Stimulated activated CD4-positive, alpha-beta T cell treated with anti-CD3 and anti-CD28 coated beads, Interleukin-4, amount 100 ng/mL, for 24 hours (primary cell): ENCODE data around the gene RPTOR.
A peak's percentile ranks its signal among the peaks of the same experiment; 100 is the strongest.
"Not testable (repeated sequence)": the region's sequence is repeated elsewhere in the genome, so short reads cannot be mapped to it uniquely, and the experiment has no call there.

Experiments used
- DNase-seq: peaks from one replicate; pipeline ENCODE4 v3.0.0-alpha.2; 2020

The RPTOR gene

DNA sequence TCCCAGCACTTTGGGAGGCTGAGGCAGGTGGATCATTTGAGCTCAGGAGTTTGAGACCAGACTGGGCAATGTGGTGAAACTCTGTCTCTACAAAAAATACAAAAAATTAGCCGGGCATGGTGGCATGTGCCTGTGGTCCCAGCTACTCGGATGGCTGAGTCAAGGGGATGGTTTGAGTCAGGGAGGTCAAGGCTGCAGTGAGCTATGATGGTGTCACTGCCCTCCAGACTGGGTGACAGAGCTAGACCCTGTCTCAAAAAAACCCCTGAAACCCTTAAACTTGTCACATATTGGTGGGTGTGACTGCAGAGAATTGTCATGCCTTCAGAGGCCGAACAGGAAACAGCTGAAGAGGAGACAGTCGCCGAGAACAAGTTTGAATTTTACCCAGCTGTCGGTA lies 13.4 kb downstream of the RPTOR start:
- DNase-seq = peak; percentile 7

DNA sequence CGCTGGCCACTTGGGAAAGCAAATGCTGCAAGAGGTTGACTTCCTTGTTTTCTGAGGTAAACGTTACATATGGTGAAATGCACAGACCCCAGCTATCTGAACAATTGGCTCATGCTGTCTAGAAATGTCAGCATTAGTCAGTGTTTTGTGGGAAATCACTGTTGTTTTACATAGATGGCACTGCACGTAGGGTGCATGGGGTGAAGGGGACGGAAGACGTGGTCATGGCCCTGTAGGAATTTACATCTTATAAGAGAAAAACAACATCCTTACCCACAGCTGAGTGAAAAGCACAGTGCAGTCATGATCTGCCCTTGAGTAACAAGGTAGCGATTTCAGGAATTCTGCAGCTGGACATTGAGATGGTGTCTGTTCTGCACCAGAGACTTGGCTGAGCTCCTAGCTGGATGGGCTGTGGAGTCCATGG lies 15.2 kb downstream of the RPTOR start:
- no peak for DNase-seq

DNA sequence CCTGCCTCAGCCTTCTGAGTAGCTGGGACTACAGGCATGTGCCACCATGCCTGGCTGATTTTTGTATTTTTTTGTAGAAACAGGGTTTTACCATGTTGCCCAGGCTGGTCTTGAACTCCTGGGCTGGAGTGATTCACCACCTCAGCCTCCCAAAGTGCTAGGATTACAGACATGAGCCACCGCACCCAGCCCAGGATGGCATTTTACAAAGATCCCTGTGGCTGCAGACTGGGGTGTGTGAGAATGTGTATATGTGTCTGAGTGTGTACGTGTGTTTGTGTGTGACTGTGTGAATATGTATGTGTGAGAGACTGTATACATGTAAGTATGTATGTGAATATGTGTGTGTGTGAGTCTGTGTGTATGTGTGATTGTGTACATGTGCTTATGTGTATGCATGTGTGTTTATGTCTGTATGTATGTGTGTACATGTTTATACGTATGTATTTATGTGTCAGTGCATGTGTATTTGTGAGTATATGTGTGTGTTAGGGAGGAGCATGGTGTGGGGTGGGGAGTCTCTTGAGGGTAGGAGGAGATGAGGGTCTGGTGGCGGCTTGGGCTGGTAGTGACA lies 17.0 kb downstream of the RPTOR start:
- DNase-seq = no peak

DNA sequence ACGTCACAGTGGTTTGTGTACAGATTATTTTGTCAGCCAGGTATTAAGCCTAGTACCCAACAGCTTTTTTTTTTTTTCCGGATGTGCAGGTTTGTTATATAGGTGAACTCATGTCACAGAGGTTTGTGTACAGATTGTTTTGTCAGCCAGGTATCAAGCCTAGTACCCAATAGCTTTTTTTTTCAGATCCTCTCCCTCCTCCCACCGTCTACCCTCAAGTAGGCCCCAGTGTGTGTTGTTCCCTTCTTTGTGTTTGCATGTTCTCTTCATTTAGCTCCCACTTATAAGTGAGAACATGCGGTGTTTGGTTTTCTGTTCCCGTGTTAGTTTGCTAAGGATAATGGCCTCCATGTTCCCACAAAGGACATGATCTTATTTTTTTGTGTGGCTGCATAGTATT lies 19.9 kb downstream of the RPTOR start:
- no peak for DNase-seq

DNA sequence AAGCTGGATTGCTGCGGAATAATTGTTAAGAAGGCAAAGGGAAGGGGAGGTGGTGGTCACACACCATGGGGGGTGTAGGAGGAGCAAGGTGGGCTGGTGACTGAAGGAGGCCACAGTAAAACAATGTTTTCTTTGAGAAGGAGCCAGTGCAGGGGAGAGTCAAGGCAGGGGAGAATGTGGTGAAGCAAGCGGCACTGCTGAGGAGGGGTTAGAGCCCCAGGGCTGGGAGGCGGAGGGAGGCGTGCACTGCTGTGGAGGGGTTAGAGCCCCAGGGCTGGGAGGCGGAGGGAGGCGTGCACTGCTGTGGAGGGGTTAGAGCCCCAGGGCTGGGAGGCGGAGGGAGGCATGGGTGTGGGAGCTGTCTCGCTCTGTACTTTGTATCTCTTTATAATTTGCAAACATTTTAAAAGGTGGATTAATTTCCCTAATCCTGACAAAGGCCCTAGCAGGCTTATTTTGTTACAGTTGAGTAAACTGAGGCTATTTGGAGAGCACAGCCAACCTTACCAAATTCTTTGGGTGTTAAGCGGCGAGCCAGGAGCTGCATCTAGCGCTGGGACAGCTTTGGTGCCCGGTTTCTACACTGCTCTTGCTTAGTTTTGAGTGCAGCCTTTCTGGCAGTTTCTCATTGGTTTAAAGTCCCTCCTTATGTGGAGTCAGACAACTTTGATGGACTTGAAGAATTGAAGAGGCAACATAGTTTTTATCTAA lies 20.9 kb downstream of the RPTOR start:
- DNase-seq = no peak

DNA sequence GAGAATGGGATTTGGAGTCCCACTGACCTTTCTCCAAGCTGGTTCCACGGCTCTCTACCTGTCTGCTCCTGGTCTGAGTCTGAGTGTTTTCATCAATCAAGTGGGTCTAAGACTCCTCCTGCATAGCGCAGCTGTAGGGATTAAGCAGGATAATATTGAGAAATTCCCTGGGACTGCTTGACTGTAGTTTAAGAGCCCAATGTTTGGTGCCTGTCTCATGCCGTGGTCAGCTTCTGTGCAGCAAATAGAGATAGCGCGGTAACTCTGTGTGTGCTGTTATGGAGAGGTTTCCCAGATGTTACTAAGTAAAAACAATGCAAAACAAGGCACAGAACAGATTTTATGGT lies 21.4 kb downstream of the RPTOR start:
- DNase-seq = no peak

DNA sequence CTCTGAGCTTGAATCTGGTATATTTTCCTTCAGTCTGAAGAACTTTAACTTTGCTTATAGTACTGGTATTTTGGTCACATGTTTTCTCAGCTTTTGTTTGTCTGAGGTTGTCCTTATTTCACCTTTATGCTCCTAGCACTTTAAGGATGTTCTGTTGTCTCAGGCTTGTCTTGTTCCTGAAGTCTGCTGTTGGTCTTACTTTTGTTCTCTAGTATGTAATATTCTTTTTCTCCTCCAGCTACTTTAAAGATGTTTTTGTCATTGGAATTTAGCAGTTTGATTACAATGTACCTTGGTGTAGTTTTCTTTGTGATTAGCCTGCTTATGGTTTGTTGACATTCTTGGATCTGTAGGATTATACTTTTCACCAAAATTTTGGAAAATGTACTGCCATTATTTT lies 23.6 kb downstream of the RPTOR start:
- DNase-seq = no peak

DNA sequence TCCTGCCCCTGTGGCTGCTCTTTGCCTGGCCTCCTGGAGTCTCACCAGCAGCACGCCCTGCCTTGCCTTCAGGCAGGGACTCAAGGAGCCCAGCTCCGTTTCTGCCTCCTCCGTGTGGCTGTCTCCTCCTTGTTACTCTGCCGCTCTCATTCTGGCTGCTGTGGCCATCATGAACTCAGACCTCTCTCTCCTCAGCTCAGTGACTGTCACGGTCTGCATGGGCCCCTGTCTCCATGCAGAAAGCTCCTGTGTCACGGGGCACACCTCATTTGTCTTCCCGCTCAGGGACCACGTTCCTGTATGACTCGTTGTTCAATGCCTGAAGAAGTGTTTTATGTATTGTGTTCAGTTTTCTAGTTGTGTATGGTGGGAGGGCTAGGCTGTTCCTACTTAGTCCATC lies 25.3 kb downstream of the RPTOR start:
- DNase-seq = no peak

DNA sequence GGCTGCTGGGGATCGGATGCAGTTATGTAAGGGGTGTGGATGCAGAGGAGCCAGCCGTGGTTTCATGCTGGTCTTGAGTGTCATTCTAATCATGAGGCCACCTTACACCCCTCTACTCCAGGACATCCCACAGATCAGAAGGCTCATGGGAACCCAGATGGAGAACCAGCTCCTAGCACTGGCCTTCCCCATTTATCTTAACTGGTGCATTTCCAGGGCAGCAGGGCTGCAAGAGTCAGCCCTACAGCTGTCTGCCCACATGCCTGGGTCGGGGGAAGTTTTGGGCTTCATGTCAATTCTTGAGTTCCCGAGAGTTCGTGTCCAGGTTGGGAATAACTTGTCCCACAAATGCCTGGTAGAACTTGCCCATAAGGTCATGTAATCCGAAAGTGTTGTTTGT lies 29.1 kb downstream of the RPTOR start:
- no peak for DNase-seq

DNA sequence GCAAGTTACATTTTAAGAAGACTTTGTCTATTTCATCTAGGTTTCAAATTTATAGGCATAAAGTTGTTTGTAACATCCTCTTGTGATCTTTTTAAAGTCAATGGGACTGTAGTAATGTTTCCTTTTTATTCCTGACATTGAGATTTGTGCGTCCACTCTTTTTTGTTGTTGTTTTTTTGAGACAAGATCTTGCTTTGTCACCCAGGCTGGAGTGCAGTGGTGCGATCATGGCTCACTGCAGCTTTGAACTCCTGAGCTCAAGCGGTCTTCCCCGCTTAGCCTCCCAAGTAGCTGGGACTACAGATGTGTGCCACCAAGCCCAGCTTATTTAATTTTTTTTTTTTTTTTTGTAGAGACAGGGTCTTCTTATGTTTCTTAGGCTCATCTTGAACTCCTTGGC lies 29.9 kb downstream of the RPTOR start:
- DNase-seq = no peak

DNA sequence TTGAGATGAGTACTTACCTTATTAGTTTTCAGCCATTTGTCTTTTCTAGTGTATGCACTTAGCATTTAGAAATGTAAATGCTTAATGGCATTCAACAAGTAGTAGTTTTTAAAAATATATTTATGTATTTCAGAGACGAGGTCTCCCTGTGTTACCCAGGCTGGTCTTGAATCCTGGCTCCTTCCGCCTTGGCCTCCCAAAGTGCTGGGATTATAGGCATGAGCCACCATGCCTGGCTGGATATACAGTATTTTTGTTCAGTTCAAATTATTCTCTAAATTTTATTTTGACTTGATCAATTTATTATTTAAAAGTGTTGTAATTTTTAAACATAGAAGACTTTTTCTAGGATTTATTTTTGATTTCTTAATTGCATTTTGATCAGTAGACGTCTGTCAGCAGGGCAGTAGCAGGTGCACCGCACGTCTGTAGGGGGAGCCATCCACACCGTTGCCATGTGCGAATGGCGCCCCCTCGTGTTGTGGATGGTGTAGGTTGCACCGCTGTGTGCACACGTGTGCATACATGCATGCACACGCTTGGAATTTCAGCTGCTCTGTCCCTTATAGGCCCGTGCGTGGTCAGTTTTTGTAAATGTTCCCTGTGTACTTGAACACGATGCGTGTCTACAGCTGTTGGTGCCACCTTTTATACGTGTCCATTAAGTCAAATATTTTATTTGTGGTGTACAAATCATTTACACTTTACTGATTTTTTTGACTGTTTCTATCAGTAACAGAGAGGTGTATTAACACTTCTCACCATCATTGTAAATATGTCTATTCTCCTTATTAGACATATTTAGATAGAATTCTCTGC lies 30.6 kb downstream of the RPTOR start:
- DNase-seq = peak; percentile 95

DNA sequence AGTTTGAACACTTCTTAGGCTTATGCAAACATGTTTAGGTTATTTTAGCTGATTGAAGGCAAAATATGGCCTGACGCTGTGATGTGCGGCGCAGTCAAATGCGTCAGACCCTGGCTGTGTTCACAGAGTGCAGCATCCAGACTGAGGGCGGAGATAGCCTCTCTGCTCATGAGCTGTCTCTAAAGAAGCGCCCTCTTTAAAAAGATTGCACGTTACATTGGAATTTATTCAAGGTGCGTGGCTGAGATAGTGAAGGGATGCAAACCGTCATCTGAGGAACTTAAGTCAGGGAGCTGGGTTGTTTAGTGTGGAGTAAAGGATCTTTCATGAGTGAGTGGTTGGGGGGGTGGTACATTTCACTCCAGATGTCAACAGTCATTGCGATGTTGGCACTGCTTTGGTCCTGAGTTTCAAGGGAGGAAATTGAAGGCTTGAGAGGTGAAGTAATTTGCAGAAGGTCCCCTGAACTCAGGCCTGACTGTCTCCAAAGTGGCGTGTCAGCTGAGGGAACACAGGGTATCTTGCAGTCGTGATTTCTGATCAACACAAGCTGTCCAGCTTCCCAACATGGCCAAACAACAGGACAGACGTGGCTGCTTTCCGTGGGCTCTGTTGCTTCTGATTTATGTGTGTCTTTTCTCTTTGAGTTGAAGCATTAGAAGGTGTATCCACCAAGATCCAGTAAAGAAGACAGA lies 33.4 kb downstream of the RPTOR start:
- DNase-seq = no peak

DNA sequence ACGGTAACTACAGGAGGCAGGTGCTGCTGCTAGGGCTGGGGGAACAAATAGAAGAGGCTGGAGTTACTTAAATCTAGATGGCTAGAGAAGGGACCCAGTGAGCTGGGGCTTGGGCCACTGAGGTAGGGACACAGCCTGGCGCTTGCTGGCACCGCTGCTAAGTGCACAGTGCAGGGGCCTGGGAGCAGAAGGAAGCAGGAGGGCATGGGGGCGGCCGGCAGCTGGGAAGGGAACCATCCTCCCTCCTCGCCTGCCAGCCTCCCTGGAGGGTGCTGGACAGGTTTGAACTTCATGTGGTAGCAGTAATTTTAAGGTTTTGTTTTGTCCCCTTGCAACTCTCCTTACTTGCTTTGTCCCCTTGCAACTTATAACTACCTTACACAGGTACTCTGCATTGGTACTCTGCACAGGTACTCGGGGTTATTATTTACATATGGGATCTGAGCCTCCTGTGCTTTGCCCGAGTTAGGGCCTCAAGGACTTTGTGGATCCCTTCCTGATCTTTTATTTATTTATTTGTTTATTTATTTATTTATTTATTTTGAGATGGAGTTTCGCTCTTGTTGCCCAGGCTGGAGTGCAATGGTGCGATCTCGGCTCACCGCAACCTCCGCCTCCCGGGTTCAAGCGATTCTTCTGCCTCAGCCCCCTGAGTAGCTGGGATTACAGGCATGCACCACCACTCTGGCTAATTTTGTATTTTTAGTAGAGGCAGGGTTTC lies 34.2 kb downstream of the RPTOR start:
- DNase-seq = not testable (repeated sequence)

DNA sequence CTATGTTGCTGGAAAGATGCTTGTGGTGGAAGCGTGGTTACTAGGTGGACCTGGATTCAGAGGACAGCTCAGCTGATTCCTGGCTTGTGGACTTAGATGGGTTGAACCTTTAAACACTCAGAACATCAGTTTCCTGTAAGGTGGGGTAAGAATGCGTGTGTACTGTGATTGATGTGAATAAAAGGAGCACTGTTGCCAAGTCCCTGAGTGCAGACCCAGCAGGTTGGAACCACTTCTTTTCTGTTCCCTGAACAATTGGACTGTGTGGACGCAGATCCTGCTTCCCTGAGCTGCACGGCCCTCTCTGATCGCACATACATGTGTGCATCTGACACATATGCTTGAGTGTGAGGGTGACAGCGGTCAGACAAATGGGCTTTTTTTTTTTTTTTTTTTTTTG lies 37.5 kb downstream of the RPTOR start:
- no peak for DNase-seq

DNA sequence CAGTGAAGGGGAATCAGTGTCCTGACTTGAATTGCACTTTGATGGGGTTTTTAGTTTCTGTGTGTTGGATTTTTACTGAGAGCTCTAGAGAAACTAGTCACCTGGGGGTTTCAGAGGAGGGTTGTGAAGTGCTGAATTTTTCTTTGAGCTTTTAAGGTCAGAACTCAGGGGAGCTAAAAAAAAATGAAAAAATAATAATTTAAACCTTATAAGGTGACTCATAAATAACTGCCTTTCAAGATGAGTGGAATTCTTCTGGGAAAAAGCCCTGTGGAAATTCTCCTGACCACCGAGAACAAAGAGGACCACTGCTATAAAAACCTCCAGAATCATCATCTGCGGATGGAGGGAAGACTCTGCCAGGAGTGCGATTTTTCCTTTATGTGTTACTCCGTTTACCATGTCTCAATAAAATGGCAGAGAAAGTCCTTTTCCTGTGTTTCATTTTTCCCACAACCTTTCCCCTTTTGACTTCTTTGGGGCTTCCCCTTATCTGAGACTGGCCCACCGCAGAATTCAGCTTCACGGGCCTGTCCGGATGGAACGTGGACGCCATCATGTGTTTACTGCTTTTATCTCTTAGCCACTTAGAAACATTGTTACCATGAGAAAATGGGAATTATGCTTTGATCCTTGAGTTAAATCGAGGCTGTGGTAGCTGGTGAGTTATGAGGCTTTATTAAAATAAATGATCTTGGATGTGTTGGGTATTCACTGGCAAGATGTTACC lies 39.7 kb downstream of the RPTOR start:
- DNase-seq = no peak

DNA sequence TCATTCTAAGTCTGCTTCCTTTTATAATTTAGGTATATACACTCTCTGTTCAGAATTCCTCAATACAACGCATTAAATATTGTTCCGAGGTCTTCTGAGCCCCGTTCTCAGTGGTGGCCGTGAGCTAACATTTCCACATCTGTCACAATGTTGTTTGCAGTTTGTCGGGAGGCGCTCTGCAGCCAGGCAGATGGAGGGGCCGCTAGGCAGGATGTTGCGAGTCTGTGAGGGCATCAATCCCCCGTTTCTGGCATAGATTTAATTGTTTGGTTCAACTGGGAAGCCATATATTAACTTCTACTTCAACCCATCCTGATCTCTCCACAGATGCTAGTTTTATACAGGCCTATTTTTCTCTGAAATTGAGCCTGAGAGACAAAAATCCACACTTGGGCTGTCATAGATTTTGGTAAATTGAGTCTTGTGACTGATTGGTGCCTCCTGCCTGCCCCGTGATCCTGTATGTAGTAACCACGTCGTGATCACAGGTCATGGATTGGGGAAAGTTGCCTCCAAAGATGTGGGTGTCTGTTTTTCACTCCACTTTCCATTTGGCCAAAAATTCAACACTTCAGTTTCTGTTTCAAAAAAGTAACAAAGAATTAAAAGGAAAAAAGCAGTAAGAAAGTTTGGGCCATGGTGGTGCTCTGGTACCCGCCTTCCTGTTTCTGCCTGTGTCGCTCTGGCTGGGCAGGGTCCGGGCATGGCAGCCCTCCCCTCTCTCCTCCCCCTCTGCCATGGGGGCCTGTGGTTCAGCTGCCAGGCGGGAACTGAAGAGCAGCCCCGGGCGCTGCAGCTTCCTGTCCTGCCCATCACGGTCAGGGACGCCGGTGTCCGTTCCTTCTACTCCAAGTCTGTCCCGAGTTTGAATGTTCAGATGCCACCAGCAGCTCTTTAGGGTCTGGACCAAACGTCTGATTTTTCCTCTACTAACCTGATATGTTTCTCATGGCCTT lies 41.5 kb downstream of the RPTOR start:
- no peak for DNase-seq

DNA sequence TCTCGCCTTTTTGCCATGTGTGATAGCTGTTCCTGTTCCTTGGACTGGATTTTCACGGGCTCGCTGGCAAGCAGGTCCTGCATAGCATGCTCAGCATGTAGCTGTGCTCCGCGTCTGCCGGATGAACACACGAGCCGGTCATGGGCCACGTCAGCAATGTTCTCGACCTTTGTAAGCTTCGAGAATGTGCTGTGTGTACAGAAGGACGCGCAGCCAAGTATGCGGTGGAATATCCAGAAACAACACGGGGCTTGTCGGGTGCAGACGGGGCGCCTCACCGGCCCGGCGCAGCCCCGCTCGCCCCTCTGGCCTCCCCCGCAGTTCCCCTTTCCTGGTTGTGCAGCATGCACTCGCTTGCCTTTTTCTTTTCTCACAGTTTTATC lies 42.2 kb downstream of the RPTOR start:
- DNase-seq = no peak

DNA sequence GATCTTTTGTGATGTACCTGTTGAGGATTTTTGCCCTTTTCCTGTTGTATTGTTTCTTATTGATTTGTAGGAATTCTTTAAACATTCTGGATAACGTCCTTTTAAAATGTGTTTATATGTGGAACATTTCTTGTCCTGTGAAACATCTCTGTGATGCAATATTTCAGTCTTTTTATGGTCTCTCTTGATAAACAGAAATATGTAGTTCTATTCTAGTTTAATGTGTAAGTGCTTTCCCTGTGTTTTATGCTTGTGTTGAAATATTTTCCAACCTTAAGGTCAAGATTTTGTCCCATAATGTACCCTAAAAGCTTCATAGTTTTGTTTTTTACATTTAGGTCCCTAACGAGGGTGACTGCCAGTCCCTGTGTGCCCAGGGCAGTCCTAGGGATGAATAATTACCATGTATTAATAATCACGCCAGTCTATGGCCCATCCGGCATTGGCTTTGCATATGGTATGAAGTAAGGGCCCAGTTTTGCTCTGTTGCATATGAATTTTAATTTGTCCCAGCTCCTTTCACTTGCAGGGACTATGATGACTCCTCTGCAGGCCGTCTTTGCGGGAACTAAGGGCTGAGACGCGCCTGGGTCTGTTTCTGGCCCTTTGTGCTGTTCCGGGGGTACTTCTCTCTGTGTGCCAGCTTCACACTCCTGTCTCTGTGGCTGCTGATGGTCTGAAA lies 44.2 kb downstream of the RPTOR start:
- DNase-seq = no peak

DNA sequence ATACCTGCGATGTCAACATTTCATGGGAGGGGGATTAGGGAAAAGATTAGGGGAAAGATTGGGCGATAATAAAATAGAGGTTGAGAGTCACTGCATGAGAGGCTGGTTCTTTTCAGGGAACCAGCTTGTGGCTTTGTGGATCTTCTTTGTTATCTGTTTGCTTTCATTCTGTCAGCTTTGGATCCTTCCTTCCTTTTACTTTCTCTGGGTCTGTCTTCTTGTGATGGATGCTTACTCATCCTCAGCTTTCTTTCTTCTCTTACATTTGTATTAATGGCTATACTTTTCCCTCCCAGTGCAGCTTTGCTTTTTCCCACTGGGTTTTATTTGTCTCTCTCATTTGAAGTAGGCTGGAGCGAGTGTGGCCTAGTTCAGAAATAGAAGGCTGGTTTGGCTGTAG lies 47.1 kb downstream of the RPTOR start:
- DNase-seq = no peak

DNA sequence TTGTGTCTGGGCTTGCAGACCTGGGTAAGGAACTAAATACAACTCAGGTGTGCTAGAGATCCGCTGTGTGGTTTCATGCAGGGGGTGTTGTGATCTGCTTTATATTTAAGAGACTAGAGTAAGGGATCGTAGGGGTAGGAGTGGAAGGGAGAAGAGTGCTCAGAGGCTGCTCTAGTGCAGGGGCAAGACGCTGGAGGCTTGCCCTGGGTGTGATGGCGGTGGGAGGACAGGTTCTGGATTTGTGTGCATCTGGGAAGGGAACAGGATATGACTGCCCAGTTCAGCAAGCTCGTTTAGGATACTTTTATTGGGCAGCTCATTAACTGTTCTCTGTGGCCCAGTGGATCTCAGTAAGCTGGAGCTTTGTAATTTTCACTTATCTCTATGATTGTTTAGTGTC lies 47.6 kb downstream of the RPTOR start:
- no peak for DNase-seq

DNA sequence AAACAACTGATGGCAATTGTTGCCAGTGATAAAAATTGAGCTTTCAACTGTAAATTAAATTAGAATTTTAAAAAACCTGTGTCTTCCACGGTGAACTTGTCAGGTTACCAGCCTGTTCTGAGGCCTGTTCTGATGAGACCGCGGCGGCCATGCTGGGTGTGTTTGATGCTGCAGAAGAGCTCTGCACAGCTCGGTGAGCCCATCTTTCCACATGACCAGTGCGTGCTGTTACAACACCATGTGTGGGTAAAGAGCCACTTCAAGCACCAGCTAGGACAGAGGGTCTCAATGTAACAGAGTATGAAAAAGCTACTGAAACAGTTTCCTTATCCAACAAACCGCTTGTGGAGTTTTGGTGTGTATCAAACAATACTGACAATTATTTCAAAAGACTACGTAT lies 48.5 kb downstream of the RPTOR start:
- no peak for DNase-seq
